ENCODE results near the gene DLGAP1. TPM values are rescaled to one million over a fixed set of nuclear protein-coding genes. Genes with fewer than 3 reads are reported as not detected.

Gene DLGAP1
- polyA plus RNA-seq, 1 donor: 1.5 TPM

- no peak for DNase-seq
These were observed 524.7 kb downstream of the DLGAP1 start for GRCh38 chr18:3930126-3931012.

GRCh38 chr18:3924455-3924854 is 530.7 kb downstream of the DLGAP1 start:
- no peak for DNase-seq

- no peak for DNase-seq
These were observed 531.4 kb downstream of the DLGAP1 start for GRCh38 chr18:3923750-3924149.

- no peak for DNase-seq
These were observed 533.3 kb downstream of the DLGAP1 start for GRCh38 chr18:3921826-3922225.

- no peak for DNase-seq
These were observed 534.3 kb downstream of the DLGAP1 start for GRCh38 chr18:3920832-3921231.

- no peak for DNase-seq
These were observed 535.6 kb downstream of the DLGAP1 start for GRCh38 chr18:3919396-3920061.

- no peak for DNase-seq
These were observed 539.0 kb downstream of the DLGAP1 start for GRCh38 chr18:3916082-3916481.

GRCh38 chr18:3914833-3915610 is 540.1 kb downstream of the DLGAP1 start:
- no peak for DNase-seq

- DNase-seq: peak; percentile 29
These were observed 541.0 kb downstream of the DLGAP1 start for GRCh38 chr18:3914109-3914508.

GRCh38 chr18:3912705-3913104 is 542.4 kb downstream of the DLGAP1 start:
- DNase-seq: no peak

- DNase-seq: no peak
These were observed 543.7 kb downstream of the DLGAP1 start for GRCh38 chr18:3911413-3911812.

GRCh38 chr18:3910512-3910911 is 544.6 kb downstream of the DLGAP1 start:
- DNase-seq: no peak

GRCh38 chr18:3907955-3908354 is 547.2 kb downstream of the DLGAP1 start:
- DNase-seq: no peak

- DNase-seq: no peak
These were observed 548.9 kb downstream of the DLGAP1 start for GRCh38 chr18:3906116-3906750.

- DNase-seq: no peak
These were observed 551.8 kb downstream of the DLGAP1 start for GRCh38 chr18:3903337-3903736.

- no peak for DNase-seq
These were observed 552.4 kb downstream of the DLGAP1 start for GRCh38 chr18:3902676-3903075.

- DNase-seq: no peak
These were observed 553.3 kb downstream of the DLGAP1 start for GRCh38 chr18:3901811-3902210.

GRCh38 chr18:3901042-3901441 is 554.1 kb downstream of the DLGAP1 start:
- no peak for DNase-seq

- no peak for DNase-seq
These were observed 554.8 kb downstream of the DLGAP1 start for GRCh38 chr18:3900327-3900726.

GRCh38 chr18:3898861-3899613 is 556.1 kb downstream of the DLGAP1 start:
- no peak for DNase-seq

- no peak for DNase-seq
These were observed 563.0 kb downstream of the DLGAP1 start for GRCh38 chr18:3892152-3892551.

GRCh38 chr18:3891245-3891644 is 563.9 kb downstream of the DLGAP1 start:
- DNase-seq: no peak
